ENCODE measurements around the gene SERP2. TPM values are rescaled to one million over a fixed set of nuclear protein-coding genes. Genes with fewer than 3 reads are reported as not detected.

The SERP2 gene
- total and polyA plus RNA-seq, 2 of the 8 experiments (the other 6 are each of a cell fraction or from before 2014, with no cell fraction given), result 2.0 to 2.3 TPM

DNA sequence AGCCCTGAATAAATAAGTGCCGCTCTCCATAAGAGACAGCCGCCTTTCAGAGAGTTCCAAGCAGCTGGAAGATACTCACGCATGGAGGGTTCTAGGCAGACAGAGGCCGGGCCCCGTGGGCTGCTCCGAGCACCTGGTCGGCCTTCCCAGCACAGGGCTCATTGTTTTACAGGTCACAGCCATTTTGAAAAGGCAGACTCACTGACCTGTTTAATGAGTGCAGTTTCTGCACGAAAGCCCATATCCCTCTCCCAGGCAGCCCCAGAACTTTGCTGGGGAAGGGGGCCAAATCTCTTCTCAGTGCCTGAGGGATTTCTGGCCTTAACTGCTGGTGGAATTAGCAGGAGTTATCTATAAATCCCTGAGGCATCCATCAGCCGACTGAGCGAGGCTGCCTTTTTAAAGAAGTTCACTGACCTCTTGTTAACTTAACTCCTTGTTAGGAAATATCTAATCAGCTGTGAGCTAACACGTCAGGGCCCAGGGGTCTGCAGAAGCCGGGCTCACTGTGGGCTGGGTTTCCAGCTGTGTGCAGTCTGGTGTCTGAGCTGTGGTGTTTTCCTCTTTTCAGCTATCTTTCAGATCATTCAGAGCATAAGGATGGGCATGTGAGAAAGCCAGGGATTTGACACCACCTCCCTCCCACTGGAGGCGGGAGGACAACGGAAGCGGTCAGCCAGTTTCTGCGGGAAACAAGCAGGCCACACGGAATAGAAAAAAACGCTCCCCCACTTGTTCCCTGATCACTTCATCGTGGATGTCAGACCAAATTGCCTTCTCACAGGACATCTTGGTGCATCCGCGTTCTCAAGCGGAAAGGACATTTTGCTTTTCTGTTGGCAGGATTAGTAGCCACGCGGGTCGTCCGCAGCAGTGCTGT is 23.3 kb downstream of the SERP2 start:
- CTCF ChIA-PET (ENCODE audit: partially characterized antibody), result interaction anchor here (0.7 to 1.6 kb wide), 11 partner anchors 10 to 495 kb away, joined by 3 to 5 read pairs (median 3); no protein-coding TSS in a partner anchor
- Histone ChIP-seq H3K4me3 (ENCODE audit: extremely low read depth in 1 of 4, insufficient read depth in 2 of 4, low read depth in 3 of 4, low read length in 4 of 4) (no peak overlapping the region), H3K23me2 (ENCODE audit: low read depth, low read length) (no peaks in the 10 kb centered on the region), H2BK120ac (replicated peaks; ENCODE audit: low read depth, low read length) (no peak overlapping the region), H2BK12ac (ENCODE audit: low read depth, low read length) (no peak overlapping the region), H3K4ac (replicated peaks; ENCODE audit: insufficient read length, low read depth, low read length) (no peak overlapping the region), H3K9me3 (ENCODE audit: insufficient read depth in 2 of 2, low read depth in 1 of 2, low read length in 1 of 2) (no peaks in the 10 kb centered on the region), H3K56ac (replicated peaks; ENCODE audit: insufficient read length, low read depth, low read length) (no peak overlapping the region), H4K5ac (ENCODE audit: insufficient read length, low read depth, low read length) (no peak overlapping the region), H3K36me3 (ENCODE audit: control insufficient read depth in 2 of 4, insufficient read depth in 4 of 4, low read length in 3 of 4) (no peaks in the 10 kb centered on the region), H2AK5ac (ENCODE audit: low read depth, low read length) (no peak overlapping the region), H3K14ac (ENCODE audit: insufficient read length) (no peak overlapping the region), H2BK20ac (ENCODE audit: low read length) (no peak overlapping the region), H4K91ac (replicated peaks; ENCODE audit: insufficient read length, low read length) (no peak overlapping the region), H4K8ac (ENCODE audit: extremely low read depth, insufficient read depth, low read length) (no peak overlapping the region), H3K23ac (ENCODE audit: insufficient read length) (no peak overlapping the region), H3K9ac (replicated peaks in 1 of 4; ENCODE audit: extremely low read depth in 1 of 4, low read depth in 3 of 4, low read length in 3 of 4) (no peak overlapping the region), H3K27ac (ENCODE audit: low read depth, low read length) (no peak overlapping the region), H2BK15ac (ENCODE audit: low read length) (no peak overlapping the region), H2AFZ (ENCODE audit: low read length) (peak overlapping the region; percentile 9; the same call in 1 of the 2 replicates), H3K4me1 (replicated peaks in 1 of 4; ENCODE audit: control insufficient read depth in 3 of 4, insufficient read depth in 4 of 4, low read length in 3 of 4) (peaks cover 0 to 4% (median 2%) of the 10 kb centered on the region in 4 experiments; a peak in 3 of 7 replicates), H3K18ac (ENCODE audit: extremely low read depth, low read length) (no peak overlapping the region; the same call in 1 of the 2 replicates), H3K79me2 (ENCODE audit: control insufficient read depth in 1 of 2, insufficient read depth in 2 of 2, low read length in 2 of 2) (no peaks in the 10 kb centered on the region), H2BK5ac (ENCODE audit: low read depth, low read length) (peak overlapping the region; percentile 8; the same call in 1 of the 2 replicates), H3K79me1 (ENCODE audit: low read depth, low read length) (no peaks in the 10 kb centered on the region), H3K27me3 (replicated peaks in 1 of 4; ENCODE audit: control insufficient read depth in 3 of 4, extremely low read depth in 1 of 4, insufficient read depth in 3 of 4, low read length in 3 of 4) (no peaks in the 10 kb centered on the region), H3K4me2 (ENCODE audit: insufficient read depth in 1 of 2, low read depth in 2 of 2, low read length in 2 of 2) (no peak overlapping the region), H4K20me1 (replicated peaks in 1 of 2; ENCODE audit: control insufficient read depth in 1 of 2, insufficient read depth in 2 of 2, low read length in 2 of 2) (no peaks in the 10 kb centered on the region)
- FAIRE-seq (no peak), DNase-seq (ENCODE audit: low read depth in 1 of 2, low spot score in 2 of 2) (no peak)
- POLR2A ChIA-PET (ENCODE audit: partially characterized antibody), result interaction anchor here (0.8 to 2.0 kb wide), 2 partner anchors 38 to 40 kb away, joined by 4 to 9 read pairs; no protein-coding TSS in a partner anchor
- WGBS, 2 experiments (ENCODE audit: extremely low coverage in 1 of 2, insufficient coverage in 1 of 2, insufficient read length in 1 of 2, insufficient replicate concordance in 2 of 2, low coverage in 1 of 2, low lambda C conversion rate in 2 of 2, missing lambda C conversion rate in 1 of 2), result 87% methylated on average over 26 of the region's 26 CpGs; no CpG with 5 or more reads in 1 of the 2 experiments
- TF ChIP-seq E2F6 (IDR thresholded peaks at IDR 0.05) (peak; percentile 40; the same call in 1 of the 2 replicates), ZNF274 (IDR thresholded peaks at IDR 0.05; ENCODE audit: borderline replicate concordance, extremely low read depth, low read length) (no peak)
